ENCODE results near the gene VANGL1.

Gene VANGL1

GRCh38 chr1:115650961-115651360, 9.2 kb downstream of the VANGL1 start:
- Histone ChIP-seq H3K9ac (no peak overlapping the region), H3K4me1 (no peaks in the 10 kb centered on the region)
- no peak for TF ChIP-seq CTCF (IDR thresholded peaks at IDR 0.05)

GRCh38 chr1:115651391-115651790, 9.6 kb downstream of the VANGL1 start:
- no peak overlapping the region for H3K27ac ChIP-seq
- H3K4me2 ChIP-seq (ENCODE audit: low read length): no peak overlapping the region
- H3K36me3 ChIP-seq (ENCODE audit: control insufficient read depth, insufficient read depth, low read length): no peaks in the 10 kb centered on the region
- no peak overlapping the region for H3K9ac ChIP-seq
- peaks cover under 1% of the 10 kb centered on the region for H3K4me1 ChIP-seq
- no peak overlapping the region for H2AFZ ChIP-seq
- no peaks in the 10 kb centered on the region for H3K9me3 ChIP-seq (ENCODE audit: control insufficient read depth, low read length)
- no peak overlapping the region for H3K4me3 ChIP-seq (ENCODE audit: low read depth, low read length)
- no peaks in the 10 kb centered on the region for H3K27me3 ChIP-seq (ENCODE audit: control insufficient read depth, insufficient read depth, low read length)
- TF ChIP-seq CTCF (IDR thresholded peaks at IDR 0.05): no peak
- no peaks in the 10 kb centered on the region for H3K79me2 ChIP-seq

More at GRCh38 chr1:115650961-115651360, 9.2 kb downstream of the VANGL1 start:
- Histone ChIP-seq H3K79me2 (no peaks in the 10 kb centered on the region), H3K36me3 (ENCODE audit: control insufficient read depth, insufficient read depth, low read length) (no peaks in the 10 kb centered on the region), H3K27me3 (ENCODE audit: control insufficient read depth, insufficient read depth, low read length) (no peaks in the 10 kb centered on the region), H3K4me3 (ENCODE audit: low read depth, low read length) (no peak overlapping the region), H2AFZ (no peak overlapping the region), H3K9me3 (ENCODE audit: control insufficient read depth, low read length) (no peaks in the 10 kb centered on the region), H3K27ac (no peak overlapping the region), H3K4me2 (ENCODE audit: low read length) (no peak overlapping the region)

GRCh38 chr1:115652236-115652788, 10.5 kb downstream of the VANGL1 start:
- no peak overlapping the region for H3K27ac ChIP-seq
- H3K27me3 ChIP-seq (ENCODE audit: control insufficient read depth, insufficient read depth, low read length): no peaks in the 10 kb centered on the region
- H2AFZ ChIP-seq: no peak overlapping the region
- H3K9ac ChIP-seq: no peak overlapping the region
- no peak overlapping the region for H3K4me2 ChIP-seq (ENCODE audit: low read length)
- H3K4me3 ChIP-seq (ENCODE audit: low read depth, low read length): no peak overlapping the region
- TF ChIP-seq CTCF (IDR thresholded peaks at IDR 0.05): no peak
- H3K4me1 ChIP-seq: peaks cover 5% of the 10 kb centered on the region
- no peaks in the 10 kb centered on the region for H3K9me3 ChIP-seq (ENCODE audit: control insufficient read depth, low read length)
- no peaks in the 10 kb centered on the region for H3K79me2 ChIP-seq
- no peaks in the 10 kb centered on the region for H3K36me3 ChIP-seq (ENCODE audit: control insufficient read depth, insufficient read depth, low read length)

GRCh38 chr1:115654125-115654524, 12.4 kb downstream of the VANGL1 start:
- Histone ChIP-seq H3K4me1 (peaks cover 5% of the 10 kb centered on the region), H3K27ac (no peak overlapping the region), H2AFZ (no peak overlapping the region), H3K9me3 (ENCODE audit: control insufficient read depth, low read length) (no peaks in the 10 kb centered on the region), H3K4me3 (ENCODE audit: low read depth, low read length) (no peak overlapping the region), H3K4me2 (ENCODE audit: low read length) (no peak overlapping the region), H3K36me3 (ENCODE audit: control insufficient read depth, insufficient read depth, low read length) (no peaks in the 10 kb centered on the region), H3K9ac (no peak overlapping the region), H3K79me2 (peaks cover 4% of the 10 kb centered on the region), H3K27me3 (ENCODE audit: control insufficient read depth, insufficient read depth, low read length) (no peaks in the 10 kb centered on the region)
- no peak for TF ChIP-seq CTCF (IDR thresholded peaks at IDR 0.05)

GRCh38 chr1:115654663-115655305, 13.0 kb downstream of the VANGL1 start:
- Histone ChIP-seq H3K9me3 (ENCODE audit: control insufficient read depth, low read length) (no peaks in the 10 kb centered on the region), H3K36me3 (ENCODE audit: control insufficient read depth, insufficient read depth, low read length) (no peaks in the 10 kb centered on the region), H3K27ac (no peak overlapping the region), H3K79me2 (peaks cover 4% of the 10 kb centered on the region), H3K9ac (no peak overlapping the region), H3K4me3 (ENCODE audit: low read depth, low read length) (no peak overlapping the region), H2AFZ (no peak overlapping the region), H3K4me2 (ENCODE audit: low read length) (no peak overlapping the region), H3K4me1 (peaks cover 5% of the 10 kb centered on the region), H3K27me3 (ENCODE audit: control insufficient read depth, insufficient read depth, low read length) (no peaks in the 10 kb centered on the region)
- no peak for TF ChIP-seq CTCF (IDR thresholded peaks at IDR 0.05)
